Esophagus mucosa (tissue), 1 donor: ENCODE measurements around the gene APPBP2. TPM values are rescaled to one million over a fixed set of nuclear protein-coding genes. Genes with fewer than 3 reads are reported as not detected.
"Not testable (repeated sequence)": the region's sequence is repeated elsewhere in the genome, so short reads cannot be mapped to it uniquely, and the experiment has no call there.

Source experiments
- ATAC-seq: fragments of 200-7000 bp; cut with Tn5 transposase; one replicate; pipeline ENCODE4 v1.9.1; 2020
- total RNA-seq: library from RNA; stranded (reverse); gene quantifications from one replicate; pipeline ENCODE4 v1.2.4, GENCODE V29; 2023
- donor health status: DM: yes; HTN: yes; CAD: no.

APPBP2 gene
- total RNA-seq, 1 donor from 2014 or later = 23.2 TPM

DNA sequence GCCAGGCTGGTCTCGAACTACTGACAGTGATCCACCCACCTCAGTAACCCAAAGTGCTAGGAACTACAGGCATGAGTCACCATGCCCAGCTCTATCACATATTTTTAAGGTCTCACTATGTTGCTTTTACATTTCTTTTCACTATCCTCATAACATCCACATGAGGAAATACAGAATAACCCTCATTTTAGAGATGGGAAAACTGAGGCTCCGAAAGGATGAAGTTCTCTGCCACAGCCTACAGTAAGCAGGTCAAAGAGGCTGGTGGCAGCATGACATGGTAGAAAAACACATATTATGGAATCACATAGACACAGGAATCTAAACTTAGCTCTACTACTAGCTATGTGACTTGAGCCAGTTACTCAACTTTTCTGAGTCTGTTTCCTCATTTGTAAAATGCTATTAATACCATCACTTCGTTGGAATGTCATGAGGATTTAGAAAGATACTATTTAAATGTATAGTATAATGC lies 32.2 kb downstream of the APPBP2 start:
- ATAC-seq = peak; percentile 36

DNA sequence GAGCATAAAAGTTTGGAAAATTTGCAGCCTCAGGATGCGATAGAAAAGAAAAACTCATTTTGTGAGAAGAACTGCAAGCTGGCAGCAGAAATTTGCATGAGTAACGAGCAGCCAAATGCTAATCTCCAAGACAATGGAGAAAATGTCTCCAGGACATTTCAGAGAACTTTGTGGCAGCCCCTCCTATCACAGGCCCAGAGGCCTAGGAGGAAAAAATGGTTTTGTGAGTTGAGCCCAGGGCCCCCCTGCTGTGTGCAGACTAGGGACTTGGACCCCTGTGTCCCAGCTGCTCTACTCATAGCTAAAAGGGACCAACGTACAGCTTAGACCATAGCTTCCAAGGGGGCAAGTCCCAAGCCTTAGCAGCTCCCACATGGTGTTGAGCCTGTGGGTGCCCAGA lies 34.3 kb downstream of the APPBP2 start:
- no peak for ATAC-seq

DNA sequence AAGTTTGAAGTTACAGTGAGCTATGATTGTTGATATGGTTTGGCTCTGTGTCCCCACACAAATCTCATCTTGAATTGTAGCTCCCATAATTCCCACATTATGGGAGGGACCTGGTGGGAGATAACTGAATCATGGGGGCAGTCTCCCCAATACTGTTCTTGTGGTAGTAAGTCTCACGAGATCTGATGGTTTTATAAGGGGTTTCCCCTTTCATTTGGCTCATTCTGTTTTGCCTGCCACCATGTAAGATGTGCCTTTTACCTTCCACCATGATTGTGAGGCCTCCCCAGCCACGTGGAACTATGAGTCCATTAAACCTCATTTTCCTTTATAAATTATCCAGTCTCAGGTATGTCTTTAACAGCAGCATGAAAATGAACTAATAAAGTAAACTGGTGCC lies 35.4 kb downstream of the APPBP2 start:
- ATAC-seq = not testable (repeated sequence)

DNA sequence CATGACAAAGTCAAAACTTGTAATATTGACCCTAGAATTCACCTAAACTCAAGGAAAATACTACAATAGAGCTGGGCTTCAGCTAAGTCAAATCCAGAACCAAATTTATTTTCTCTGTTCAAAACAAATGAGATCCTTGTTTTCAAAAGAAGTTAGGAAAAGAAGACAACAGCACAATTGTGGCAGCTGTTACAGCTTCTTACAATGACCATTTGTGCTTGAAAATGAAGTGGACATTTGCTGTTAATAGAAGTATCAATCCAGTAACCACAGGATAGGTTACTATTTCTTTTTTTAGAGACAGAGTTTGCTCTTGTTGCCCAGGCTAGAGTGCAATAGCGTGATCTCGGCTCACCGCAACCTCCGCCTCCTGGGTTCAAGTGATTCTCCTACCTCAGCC lies 44.4 kb downstream of the APPBP2 start:
- no peak for ATAC-seq

DNA sequence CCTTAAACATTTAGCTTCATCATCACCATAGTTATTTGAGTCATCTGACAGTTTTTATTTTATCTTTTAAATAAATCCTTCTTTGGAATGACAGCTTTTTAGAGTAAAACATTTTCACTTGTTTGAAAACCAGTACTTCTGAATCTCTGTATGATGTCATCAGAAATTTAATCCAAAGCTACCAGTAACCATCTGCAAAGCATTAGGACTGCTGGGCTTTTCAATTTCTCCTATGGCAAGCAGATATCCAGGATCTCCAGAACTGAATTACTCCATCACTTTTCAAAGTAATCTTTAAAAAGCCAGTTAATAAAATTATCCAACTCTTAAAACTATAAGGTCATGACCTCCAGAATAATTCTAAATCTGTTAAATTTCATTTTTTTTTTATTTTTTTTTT lies 52.3 kb downstream of the APPBP2 start:
- ATAC-seq = no peak

DNA sequence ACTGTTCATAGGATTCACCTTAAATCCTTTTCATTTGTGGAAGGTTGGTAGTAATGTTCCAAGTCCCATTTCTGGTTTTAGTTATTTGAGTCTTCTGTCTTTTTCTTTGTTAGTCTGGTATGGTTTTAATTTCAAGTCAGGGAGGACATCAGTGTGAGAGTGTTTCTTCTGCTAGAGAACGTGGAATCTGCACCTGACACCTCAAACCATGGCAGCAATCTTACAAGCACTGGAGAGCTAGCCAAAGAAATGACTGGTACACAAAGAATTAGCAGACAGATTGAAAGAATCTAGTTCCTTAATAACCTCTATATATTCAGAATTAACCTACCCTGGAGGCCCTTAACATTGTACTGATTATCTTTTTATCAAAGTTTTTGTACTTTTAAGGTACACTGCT lies 53.6 kb downstream of the APPBP2 start:
- no peak for ATAC-seq

DNA sequence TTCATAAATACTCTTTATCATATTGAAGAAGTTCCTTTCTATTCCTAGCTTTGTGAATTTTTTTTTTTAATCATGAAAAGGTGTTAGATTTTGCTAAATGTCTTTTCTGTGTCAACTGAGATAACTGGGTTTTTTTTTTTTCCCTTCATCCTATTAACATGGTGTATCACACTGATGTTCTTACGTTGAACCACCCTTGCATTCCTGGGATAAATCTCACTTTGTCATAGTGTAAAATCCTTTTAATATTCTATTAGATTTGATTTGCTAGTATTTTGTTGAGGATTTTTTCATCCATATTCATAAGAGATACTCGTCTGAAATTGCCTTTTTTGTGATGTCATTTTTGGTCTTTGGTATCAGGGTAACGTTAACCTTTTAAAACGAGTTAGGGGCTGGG lies 54.6 kb downstream of the APPBP2 start:
- no peak for ATAC-seq

DNA sequence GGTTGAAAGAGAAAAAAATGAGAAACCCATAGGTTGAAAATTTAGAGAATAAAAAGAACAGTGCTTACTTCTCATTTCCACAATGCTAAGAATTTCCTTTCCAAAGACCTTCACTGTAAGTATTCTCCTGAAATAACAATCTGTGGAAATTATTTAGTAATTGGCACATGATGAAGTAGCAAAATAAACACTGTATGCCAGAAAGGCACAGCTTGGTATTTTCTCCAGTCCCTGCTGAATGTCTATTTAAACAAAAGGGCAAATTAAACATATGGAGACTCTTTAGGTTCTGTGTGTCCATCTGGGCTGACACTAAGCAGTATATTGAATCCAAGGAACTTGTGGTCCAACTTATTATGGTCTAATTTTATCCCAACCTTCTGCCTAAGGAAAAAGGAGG lies 57.7 kb downstream of the APPBP2 start:
- no peak for ATAC-seq

DNA sequence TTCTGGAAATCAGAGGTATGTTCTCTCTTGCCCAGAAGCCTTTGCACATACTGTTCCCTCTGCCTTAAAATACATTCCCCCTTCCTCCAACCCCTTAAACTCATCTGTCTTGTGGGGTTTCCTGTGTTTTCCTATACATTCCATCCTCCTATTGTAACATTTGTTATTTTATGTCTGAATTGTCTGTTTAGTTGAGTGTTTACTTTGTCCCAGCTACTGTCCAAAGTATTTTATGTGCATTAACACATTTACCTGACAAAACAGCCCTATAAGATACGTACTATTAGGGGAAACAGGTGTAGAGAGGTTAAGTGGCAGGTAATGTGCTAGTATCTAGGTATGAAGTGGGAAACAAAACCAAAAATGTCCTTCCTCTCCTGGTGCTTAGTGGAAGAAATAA lies 61.7 kb downstream of the APPBP2 start:
- ATAC-seq = no peak

DNA sequence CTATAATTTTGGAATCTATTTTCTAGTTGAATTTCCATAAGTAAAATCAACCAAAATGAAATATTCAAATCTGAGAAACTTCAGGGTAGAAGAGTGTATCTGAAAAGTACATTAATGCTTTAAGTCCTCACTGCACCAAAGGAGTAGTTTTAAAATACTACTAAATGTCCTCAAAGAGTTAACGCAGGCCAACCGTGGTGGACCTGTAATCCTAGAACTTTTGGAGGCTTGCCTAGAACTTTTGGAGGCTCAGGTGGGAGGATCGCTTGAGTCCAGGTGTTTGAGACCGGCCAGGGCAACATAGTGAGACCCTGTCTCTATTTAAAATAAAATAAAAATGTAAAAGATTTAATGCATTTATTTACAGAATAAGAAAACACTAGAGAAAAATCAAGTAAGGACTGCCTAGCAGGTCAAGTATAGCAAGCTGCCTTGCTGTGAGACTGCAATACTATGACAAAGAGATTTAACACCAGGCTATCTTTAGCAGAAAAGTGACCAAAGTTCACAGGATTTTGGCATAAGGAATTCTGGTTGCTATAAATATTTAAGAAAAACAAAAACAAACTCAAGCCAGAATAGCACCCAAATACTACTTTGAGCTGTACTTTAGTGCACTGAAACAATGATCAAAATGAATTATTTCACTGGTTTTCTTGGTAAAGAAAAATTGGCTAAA lies 62.7 kb downstream of the APPBP2 start:
- no peak for ATAC-seq

DNA sequence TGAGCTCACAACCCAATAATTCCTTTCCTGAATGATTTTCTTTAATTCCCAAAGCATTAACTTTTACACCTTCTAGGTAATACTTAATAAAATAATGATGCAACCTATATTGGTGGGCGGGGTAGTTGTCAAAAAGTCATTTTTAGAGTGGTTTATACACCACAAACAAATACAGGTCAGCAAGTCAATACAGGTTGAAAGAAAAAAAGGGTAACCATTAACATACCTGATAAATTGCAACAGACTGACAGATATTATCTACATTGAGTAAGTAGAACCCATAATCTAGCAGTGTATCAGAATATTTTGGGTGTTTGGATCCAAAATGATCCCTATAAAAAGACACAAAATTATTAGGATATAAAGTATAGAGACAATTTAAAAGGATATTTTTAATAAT lies 64.5 kb downstream of the APPBP2 start:
- no peak for ATAC-seq

DNA sequence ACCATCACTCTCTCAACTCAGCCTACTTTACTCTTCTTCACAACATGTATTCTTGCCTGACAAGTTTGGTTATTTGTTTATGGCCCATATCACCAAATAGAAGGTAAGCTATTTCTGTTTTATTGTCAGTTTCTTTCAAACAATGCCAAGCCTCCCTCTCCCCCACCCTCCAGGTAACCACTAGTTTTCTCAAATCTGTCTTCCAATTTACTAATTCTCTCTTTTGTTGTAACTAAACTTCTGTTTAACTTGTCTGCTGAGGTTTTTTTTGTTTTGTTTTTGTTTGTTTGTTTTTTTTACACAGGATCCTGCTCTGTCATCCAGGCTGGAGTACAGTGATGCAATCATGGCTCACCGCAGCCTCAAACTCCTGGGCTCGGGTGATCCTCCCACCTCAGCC lies 68.9 kb downstream of the APPBP2 start:
- no peak for ATAC-seq

DNA sequence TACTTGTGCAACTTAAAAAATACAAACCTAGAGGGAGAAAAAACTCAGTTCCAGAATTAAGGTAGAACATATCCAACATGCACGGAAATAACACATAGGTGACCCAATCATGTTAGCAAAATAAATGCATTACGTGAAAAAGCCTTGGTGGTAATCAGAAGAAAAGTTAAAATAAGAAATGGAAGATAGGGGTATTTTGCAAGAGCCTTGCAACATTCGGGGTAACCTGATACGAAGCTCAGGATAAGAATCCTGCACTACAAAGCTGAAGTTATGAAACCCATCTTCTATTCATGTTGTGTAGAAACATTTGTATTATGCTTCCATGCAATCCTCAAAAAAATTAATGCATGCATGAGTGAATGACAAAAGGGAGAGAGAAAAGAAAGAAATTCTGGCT lies 70.7 kb downstream of the APPBP2 start:
- ATAC-seq = no peak

DNA sequence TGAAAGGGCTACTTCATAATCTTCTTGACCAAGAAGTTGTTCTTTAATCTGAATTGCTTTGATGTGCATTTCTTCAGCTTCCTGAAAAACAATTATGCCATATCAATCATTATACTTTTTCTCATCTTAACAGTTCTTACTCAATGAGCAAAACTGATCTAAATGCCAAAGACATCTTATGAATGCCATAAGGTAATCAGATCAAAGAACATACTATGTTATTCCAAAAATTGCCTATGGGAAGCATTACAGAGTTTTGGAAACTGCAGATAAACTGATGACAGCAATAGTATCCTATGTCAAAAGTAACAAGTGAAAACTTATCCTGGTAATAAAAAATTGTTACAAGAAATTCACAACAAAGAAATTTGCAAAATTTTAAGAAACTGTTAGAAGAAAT lies 74.1 kb downstream of the APPBP2 start:
- no peak for ATAC-seq

DNA sequence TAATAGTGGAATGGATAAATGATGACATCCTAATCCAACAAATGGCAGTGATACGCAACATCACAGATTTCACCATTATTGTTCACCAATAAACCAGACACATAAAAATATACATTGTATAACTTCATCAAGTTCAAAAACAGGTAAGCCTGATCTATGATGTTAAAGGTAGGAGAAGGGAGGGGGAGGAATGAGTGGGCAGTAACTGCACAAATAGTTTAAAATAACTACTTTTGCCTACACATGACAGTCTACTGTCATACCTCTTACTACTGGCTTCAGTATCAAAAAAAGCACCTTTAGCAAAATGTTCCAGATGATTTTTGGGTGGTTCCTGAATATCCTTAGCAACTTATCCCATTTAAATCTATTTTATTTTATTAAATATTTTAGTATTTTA lies 75.0 kb downstream of the APPBP2 start:
- no peak for ATAC-seq

DNA sequence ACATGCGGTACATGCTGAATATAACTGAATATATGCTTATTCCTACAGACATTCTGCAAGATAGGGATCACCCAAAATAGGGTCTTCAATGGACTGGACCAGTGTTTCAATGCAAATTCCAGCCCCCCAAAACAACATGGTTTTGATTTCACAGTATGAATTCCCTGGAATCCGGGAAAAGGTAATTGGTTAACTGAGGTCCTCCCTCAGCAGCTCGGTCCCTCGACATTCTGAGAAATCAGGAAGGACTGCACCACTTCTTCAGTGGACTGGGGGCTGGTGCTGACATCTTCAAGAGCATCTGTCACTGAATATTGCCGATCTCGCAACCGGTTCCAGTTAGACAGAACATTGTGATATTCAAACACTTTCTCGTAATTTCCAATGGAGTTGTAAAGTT lies 78.7 kb downstream of the APPBP2 start:
- no peak for ATAC-seq

DNA sequence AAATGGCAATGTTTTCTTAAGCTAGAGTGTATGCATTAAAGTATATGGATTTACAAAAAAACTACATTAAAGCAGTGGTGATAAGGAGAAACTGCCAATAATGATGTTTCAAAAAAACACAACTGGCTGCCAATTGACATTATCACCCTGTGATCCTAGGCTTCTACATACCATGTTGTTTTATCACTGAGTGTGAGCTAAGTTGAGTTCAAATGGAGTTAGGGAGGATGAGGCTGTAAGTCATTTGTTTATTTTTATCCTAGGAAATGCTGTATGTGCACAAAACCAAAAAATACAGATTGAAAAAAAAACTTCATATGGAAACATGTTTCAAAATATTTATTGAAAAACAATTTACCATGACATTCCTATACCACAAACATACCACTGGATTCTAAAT lies 80.9 kb downstream of the APPBP2 start:
- no peak for ATAC-seq

DNA sequence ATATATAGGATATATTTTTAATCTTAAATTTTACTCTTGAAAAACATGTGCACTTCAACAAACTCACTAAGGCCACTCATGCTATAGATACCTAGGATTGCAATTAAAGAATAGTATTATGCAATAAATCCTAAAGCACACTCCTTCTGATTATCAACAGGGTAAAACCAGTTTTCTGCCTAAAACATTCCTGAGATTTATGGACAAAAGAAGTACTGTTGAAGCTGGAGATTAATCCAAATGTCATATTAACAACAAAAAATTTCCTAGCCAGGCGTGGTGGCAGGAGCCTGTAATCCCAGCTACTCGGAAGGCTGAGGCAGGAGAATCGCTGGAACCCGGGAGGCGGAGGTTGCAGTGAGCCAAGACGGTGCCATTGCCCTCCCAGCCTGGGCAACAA lies 82.3 kb downstream of the APPBP2 start:
- no peak for ATAC-seq

DNA sequence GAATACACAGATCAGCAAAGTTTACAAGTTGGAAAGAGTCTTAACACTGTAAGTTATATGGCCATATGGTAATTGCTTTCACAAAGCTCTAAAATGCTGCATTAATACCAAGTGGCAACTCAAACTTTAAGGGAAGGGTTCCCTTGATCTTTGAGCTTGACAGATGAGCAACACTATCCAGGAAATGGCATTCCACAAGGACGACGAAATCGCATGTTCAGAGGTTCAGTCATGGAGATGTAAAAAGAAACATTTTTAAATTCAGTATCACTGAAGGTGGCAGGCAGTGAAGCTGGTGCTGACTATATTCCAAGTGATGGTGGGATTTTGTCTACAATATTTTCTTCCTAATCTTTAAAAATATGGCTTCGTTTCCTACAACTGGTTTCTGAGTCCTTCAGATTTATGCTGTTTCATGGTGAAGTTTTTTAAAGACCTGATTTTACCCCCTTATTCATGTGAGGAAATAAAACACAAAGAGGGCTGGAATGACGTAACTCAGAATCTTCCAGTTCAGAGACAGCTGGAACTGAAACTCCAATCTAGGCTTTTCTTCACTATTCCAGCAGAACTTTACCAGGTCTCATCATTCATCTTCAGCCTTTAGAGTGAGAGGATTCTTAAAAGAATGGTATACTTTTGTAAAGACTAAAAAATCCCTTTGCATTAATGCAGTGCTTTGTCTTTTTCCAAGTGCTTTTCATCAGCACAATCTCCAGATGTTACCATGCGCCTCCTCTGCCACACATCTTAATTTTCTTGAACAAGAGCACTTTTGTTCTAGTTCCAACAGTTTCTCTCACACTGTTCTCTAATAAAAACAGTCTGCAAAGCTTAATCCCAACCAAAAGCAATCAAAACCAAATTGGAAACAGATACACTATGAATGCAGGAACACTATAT lies 83.5 kb downstream of the APPBP2 start:
- ATAC-seq = no peak

DNA sequence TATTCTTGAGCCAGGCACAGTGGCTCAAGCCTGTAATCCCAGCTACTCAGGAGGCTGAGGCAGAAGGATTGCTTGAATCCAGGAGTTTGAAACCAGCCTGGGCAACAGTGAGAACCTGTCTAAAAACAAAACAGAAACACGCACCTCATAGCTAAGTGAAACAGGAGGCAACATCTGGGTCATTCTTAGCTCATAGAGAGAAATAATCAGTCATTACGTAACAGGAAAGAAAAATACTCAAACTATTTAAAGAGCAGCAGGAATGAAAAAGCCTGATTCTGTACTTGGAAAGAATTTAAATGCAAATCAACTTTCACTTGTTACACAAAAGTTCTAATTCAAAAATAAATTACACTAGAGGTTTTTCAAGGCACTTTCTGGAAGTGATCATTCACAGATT lies 86.5 kb downstream of the APPBP2 start:
- ATAC-seq = no peak

DNA sequence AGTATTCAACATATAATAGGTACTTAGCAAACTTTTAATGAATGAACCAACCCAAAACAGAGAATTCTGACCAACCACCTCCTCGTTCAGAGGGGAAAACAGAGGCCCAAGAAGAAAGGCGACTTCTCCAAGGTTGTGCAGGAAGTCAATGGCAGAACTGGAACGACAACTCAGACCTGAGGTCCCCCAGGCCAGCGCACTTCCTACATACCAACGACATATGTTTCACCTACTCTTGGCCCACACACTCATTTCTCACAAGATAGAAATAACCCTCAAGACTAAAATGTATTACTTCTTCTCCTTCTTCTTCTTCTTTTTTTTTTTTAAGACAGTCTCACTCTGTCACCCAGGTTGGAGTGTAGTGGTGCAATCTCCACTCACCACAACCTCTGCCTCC lies 89.4 kb downstream of the APPBP2 start:
- ATAC-seq = no peak

DNA sequence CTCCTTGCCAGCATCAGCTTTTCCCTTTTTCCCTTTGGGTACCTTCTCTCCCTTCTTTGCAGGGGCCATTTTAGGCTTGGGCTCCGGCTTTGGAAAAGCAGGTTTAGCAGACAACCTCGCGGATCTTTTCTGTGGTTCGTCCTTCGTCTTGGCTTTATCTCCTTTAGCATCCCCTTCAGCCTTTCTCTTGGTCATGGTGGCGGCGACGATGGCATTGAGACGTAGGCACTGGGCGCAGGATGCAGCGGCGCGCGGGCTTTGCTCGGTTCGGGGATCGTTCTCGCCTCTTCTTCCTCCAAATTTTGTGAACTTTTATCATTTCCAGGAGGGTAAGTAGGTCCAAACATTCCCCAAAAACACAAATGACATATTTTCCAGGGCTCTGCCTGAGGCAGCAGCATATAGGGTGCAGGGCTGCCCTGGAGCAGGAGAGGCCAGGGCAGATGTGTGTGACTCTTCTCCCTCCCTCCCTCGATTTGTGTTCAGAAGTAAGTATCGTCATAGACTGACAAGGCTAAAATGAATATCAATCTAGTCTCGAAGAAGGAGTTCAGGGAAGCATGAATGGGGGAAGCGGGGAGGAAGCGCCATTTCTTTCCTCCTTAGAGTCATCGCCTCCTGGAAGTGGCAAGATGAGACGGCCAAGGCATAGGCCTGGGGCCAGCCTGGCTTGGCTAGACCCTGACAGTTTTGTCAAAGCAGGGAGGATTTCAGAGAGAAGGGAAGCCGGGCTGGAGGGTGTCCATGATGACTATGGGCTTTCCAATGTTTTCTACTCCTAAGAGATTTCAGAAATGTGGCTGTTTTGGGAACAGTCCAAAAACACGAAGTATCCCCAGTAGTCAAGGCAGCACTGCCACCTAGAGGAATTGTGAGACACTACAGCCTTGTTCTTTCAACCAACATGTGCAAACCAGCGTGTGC lies 90.5 kb downstream of the APPBP2 start:
- peak; percentile 92 for ATAC-seq
